Kidney (tissue), 14 donors: Measurements from ENCODE around the gene RAB19. TPM values are rescaled to one million over a fixed set of nuclear protein-coding genes. Genes with fewer than 3 reads are reported as not detected.

ENCODE experiments used
- DNase-seq, 5 donors: peaks; one replicate each; pipeline ENCODE4 v3.0.0-alpha.2; 2013 to 2020
- FAIRE-seq: peaks from 2 replicates; lab custom pipeline; 2012; peaks lifted over from hg19 to GRCh38; lab: Jason Lieb, UNC
- H3K27ac ChIP-seq, 2 donors: one replicate each; pipeline ENCODE4 v1.7.0; 2013; ENCODE audit warnings: low read depth in 2 of 2, low read length in 2 of 2, inconsistent platforms in 1 of 2
- H3K27me3 ChIP-seq: one replicate; pipeline ENCODE4 v1.7.1; 2013; ENCODE audit warnings: low read length, inconsistent platforms; ENCODE audit not compliant: control insufficient read depth, insufficient read depth
- H3K36me3 ChIP-seq, 3 donors: one replicate each; pipeline versions ENCODE4 v1.7.0 to v1.7.1; 2013; ENCODE audit warnings: low read length in 3 of 3, control low read depth in 1 of 3, inconsistent platforms in 1 of 3; ENCODE audit not compliant: insufficient read depth in 3 of 3, control insufficient read depth in 2 of 3
- H3K4me1 ChIP-seq, 3 donors: one replicate each; pipeline versions ENCODE4 v1.7.0 to v1.7.1; 2013; ENCODE audit warnings: low read length in 3 of 3, inconsistent platforms in 1 of 3, low read depth in 1 of 3; ENCODE audit not compliant: control insufficient read depth in 2 of 3, insufficient read depth in 2 of 3
- H3K4me3 ChIP-seq, 3 donors: one replicate each; pipeline versions ENCODE4 v1.7.0 to v1.8.1; 2013; ENCODE audit warnings: low read length in 3 of 3, control low read depth in 1 of 3, inconsistent platforms in 1 of 3
- H3K9ac ChIP-seq, 3 donors: one replicate each; pipeline versions ENCODE4 v1.7.0 to v1.7.1; 2013; ENCODE audit warnings: low read length in 3 of 3, control low read depth in 1 of 3, inconsistent platforms in 1 of 3
- H3K9me3 ChIP-seq, 3 donors: one replicate each; pipeline versions ENCODE4 v1.7.0 to v1.7.1; 2013; ENCODE audit warnings: low read length in 3 of 3, control low read depth in 1 of 3, inconsistent platforms in 1 of 3; ENCODE audit not compliant: control insufficient read depth in 2 of 3, insufficient read depth in 1 of 3
- CTCF ChIP-seq: IDR thresholded peaks from 3 replicates; pipeline ENCODE4 v1.5.1; 2012; ENCODE audit warnings: mild to moderate bottlenecking, moderate library complexity, borderline replicate concordance; ENCODE audit not compliant: insufficient read depth; ENCODE audit errors: extremely low read depth
- intact Hi-C: fragments of 100-400 bp; cut with DNase I; formaldehyde crosslinking; loops from one replicate; pipeline ENCODE4 v1.11.1; 2022
- polyA plus RNA-seq: library from polyadenylated mRNA; stranded (reverse); fragments of 350-450 nt; fragmentation: Illumina TruSeq; extraction: RNeasy Lipid Tissue Mini Kit (QIAGEN cat#74804); gene quantifications from one replicate; pipeline ENCODE4 v1.2.3, GENCODE V29; 2014; ENCODE audit warnings: low read depth, low replicate concordance; ENCODE audit not compliant: insufficient read depth
- total RNA-seq: library from RNA; stranded (reverse); fragmentation: NEBNext Ultra II Directional; extraction: Animal tissue kit (Norgen Biotek cat#: 25700); gene quantifications from one replicate; pipeline ENCODE4 v1.2.1, GENCODE V29; 2021
- donor health status: control.
- donor health status: control.
- donor health status: control.
- donor health status: control.
- donor health status: control.
- donor health status: DM: yes; HTN: yes; CAD: no.
- donor health status: Normal renal cell carcinoma (clear cell type).

Gene RAB19
- total and polyA plus RNA-seq, 2 donors from 2014 or later, result 0.82 to 11.5 TPM

DNA sequence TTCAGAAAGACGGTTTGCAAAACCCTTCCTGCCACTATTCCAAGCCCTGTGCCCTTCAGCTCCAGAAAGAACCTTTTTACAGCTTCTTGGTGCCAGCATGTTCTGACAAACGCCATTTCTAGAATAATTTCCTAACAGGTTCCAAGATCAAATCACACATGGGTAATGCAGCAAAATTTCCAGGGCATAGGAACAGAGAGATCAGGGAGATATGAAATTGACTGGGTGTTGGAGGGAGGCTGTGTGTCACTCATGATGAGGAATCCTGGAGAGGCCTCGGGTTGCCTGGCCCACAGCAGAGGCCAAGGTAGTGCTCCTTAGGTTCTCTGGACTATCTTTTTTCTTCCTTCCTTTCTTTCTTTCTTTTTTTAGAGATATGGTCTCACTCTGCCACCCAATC, 29.5 kb downstream of the RAB19 start:
- H3K36me3 ChIP-seq, result no peaks in the 10 kb centered on the region
- H3K4me3 ChIP-seq, result no peak overlapping the region
- no peak for DNase-seq
- H3K4me1 ChIP-seq, result no peaks in the 10 kb centered on the region
- no peak for TF ChIP-seq CTCF
- no peak for FAIRE-seq
- H3K9ac ChIP-seq, result no peak overlapping the region
- H3K9me3 ChIP-seq, result no peaks in the 10 kb centered on the region
- no peaks in the 10 kb centered on the region for H3K27me3 ChIP-seq
- H3K27ac ChIP-seq, result no peak overlapping the region
- intact Hi-C loops, result no loop called here

GRCh38 chr7:140435252-140435895, 31.5 kb downstream of the RAB19 start:
- FAIRE-seq, result no peak
- Histone ChIP-seq H3K27me3 (no peaks in the 10 kb centered on the region), H3K27ac (no peak overlapping the region), H3K9ac (no peak overlapping the region), H3K9me3 (no peaks in the 10 kb centered on the region), H3K36me3 (no peaks in the 10 kb centered on the region), H3K4me3 (no peak overlapping the region), H3K4me1 (no peaks in the 10 kb centered on the region)
- peak in 2 of 5 donors; percentile 34 to 61 for DNase-seq
- intact Hi-C loops, result no loop called here
- no peak for TF ChIP-seq CTCF

DNA sequence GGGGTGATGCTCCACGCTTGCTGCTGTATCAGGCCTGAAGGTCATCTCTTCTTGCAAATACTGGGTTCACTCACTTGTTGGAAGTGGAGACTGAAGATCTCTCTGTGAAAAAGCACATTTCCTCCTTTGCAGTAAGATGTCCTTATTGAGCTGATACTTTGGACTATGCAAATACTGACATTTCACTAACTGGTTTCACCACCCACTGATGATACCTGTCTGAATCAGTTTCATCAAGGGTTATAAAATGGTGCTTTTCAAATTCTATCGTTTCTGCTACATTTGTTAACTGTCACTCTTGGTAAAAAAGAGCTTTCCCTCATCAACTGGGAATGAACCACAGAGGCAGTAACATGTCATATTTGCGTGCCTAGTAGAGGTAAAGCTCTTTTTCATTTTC, 35.5 kb downstream of the RAB19 start:
- intact Hi-C loops, result no loop called here
- Histone ChIP-seq H3K27ac (no peak overlapping the region), H3K4me3 (no peak overlapping the region), H3K36me3 (no peaks in the 10 kb centered on the region), H3K4me1 (no peaks in the 10 kb centered on the region), H3K9me3 (no peaks in the 10 kb centered on the region), H3K9ac (no peak overlapping the region), H3K27me3 (no peaks in the 10 kb centered on the region)
- no peak for TF ChIP-seq CTCF
- DNase-seq (no peak), FAIRE-seq (no peak)

GRCh38 chr7:140440593-140440992, 36.7 kb downstream of the RAB19 start:
- no peaks in the 10 kb centered on the region for H3K4me1 ChIP-seq
- H3K36me3 ChIP-seq, result no peaks in the 10 kb centered on the region
- no peak overlapping the region for H3K27ac ChIP-seq
- FAIRE-seq (no peak), DNase-seq (no peak)
- H3K27me3 ChIP-seq, result no peaks in the 10 kb centered on the region
- no peak overlapping the region for H3K9ac ChIP-seq
- intact Hi-C loops, result no loop called here
- H3K4me3 ChIP-seq, result no peak overlapping the region
- no peaks in the 10 kb centered on the region for H3K9me3 ChIP-seq
- TF ChIP-seq CTCF, result no peak
